Activated naive CD8-positive, alpha-beta T cell treated with anti-CD3 and anti-CD28 coated beads for 36 hours (primary cell): ENCODE results near the gene NUP42. TPM values are rescaled to one million over a fixed set of nuclear protein-coding genes. Genes with fewer than 3 reads are reported as not detected.
"Not testable (repeated sequence)": the region's sequence is repeated elsewhere in the genome, so short reads cannot be mapped to it uniquely, and the experiment has no call there.

Experiments
- DNase-seq: peaks from one replicate; pipeline ENCODE4 v3.0.0; 2021
- H3K27ac Mint-ChIP-seq: one replicate; pipeline ENCODE4 v1.8.0; 2022; ENCODE audit warnings: mild to moderate bottlenecking, moderate library complexity, mixed read lengths
- H3K27me3 Mint-ChIP-seq: one replicate; pipeline ENCODE4 v1.8.0; 2022; ENCODE audit warnings: mild to moderate bottlenecking, mixed read lengths
- H3K36me3 Mint-ChIP-seq: one replicate; pipeline ENCODE4 v1.8.0; 2021; ENCODE audit warnings: mild to moderate bottlenecking, mixed read lengths
- H3K4me1 Mint-ChIP-seq: one replicate; pipeline ENCODE4 v1.8.0; 2021; ENCODE audit warnings: mixed read lengths
- H3K4me3 Mint-ChIP-seq: one replicate; pipeline ENCODE4 v1.8.0; 2022; ENCODE audit warnings: mild to moderate bottlenecking, moderate library complexity, mixed read lengths
- H3K9me3 Mint-ChIP-seq: one replicate; pipeline ENCODE4 v1.8.0; 2022; ENCODE audit warnings: mixed read lengths
- total RNA-seq, 2 experiments: library from RNA; stranded (reverse); gene quantifications; one replicate each; pipeline ENCODE4 v1.2.3, GENCODE V29; 2021

NUP42 gene
- total RNA-seq, 2 experiments from 2014 or later = 43.2 to 48.2 TPM

- no peak overlapping the region for H3K27ac Mint-ChIP-seq
- no peaks in the 10 kb centered on the region for H3K9me3 Mint-ChIP-seq
- peaks cover 30% of the 10 kb centered on the region for H3K4me1 Mint-ChIP-seq
- peaks cover 40% of the 10 kb centered on the region for H3K36me3 Mint-ChIP-seq
- H3K27me3 Mint-ChIP-seq = no peaks in the 10 kb centered on the region
- no peak for DNase-seq
- peak overlapping the region; percentile 4 for H3K4me3 Mint-ChIP-seq
Observed at GRCh38 chr7:23184709-23185359, 3.0 kb downstream of the NUP42 start.

- H3K4me1 Mint-ChIP-seq = peaks cover 25% of the 10 kb centered on the region
- no peaks in the 10 kb centered on the region for H3K27me3 Mint-ChIP-seq
- peaks cover 43% of the 10 kb centered on the region for H3K36me3 Mint-ChIP-seq
- H3K27ac Mint-ChIP-seq = no peak overlapping the region
- H3K4me3 Mint-ChIP-seq = no peak overlapping the region
- H3K9me3 Mint-ChIP-seq = no peaks in the 10 kb centered on the region
- DNase-seq = no peak
Observed at GRCh38 chr7:23185980-23186379, 4.1 kb downstream of the NUP42 start.

DNA sequence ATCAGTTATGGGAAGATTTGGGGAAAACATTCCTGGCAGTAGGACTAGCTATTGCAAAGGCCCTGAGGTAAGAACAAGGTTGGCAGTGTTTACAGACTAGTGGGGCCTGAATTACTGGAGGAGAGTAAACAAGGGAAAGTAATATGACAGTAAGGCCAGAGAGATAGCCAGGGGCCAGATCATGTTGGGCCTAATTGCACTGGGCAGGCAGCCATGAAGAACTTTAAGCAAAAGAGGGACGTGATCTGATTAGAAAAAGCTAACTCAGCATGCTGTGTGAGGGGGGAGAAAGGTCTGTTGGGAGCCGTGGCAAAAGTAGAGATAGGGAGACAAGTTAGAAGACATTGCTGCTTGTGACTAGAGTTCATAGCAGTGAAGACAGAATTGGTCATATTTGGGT, 9.2 kb downstream of the NUP42 start:
- H3K27ac Mint-ChIP-seq = no peak overlapping the region
- H3K9me3 Mint-ChIP-seq = no peaks in the 10 kb centered on the region

GRCh38 chr7:23193650-23194227, 11.9 kb downstream of the NUP42 start:
- H3K9me3 Mint-ChIP-seq, DNase-seq, H3K4me3 Mint-ChIP-seq, H3K4me1 Mint-ChIP-seq, H3K27me3 Mint-ChIP-seq, H3K27ac Mint-ChIP-seq: not testable (repeated sequence)
- H3K36me3 Mint-ChIP-seq = peaks cover 36% of the 10 kb centered on the region

More for the DNA sequence above, 9.2 kb downstream of the NUP42 start:
- DNase-seq = no peak
- Mint-ChIP-seq H3K4me3 (no peak overlapping the region), H3K27me3 (no peaks in the 10 kb centered on the region), H3K36me3 (peaks cover 31% of the 10 kb centered on the region), H3K4me1 (peaks cover 4% of the 10 kb centered on the region)

- no peak overlapping the region for H3K27ac Mint-ChIP-seq
- no peaks in the 10 kb centered on the region for H3K4me1 Mint-ChIP-seq
- H3K9me3 Mint-ChIP-seq = no peaks in the 10 kb centered on the region
- no peak overlapping the region for H3K4me3 Mint-ChIP-seq
- DNase-seq = no peak
- H3K36me3 Mint-ChIP-seq = peaks cover 35% of the 10 kb centered on the region
- no peaks in the 10 kb centered on the region for H3K27me3 Mint-ChIP-seq
Observed at GRCh38 chr7:23196306-23196705, 14.5 kb downstream of the NUP42 start.

DNA sequence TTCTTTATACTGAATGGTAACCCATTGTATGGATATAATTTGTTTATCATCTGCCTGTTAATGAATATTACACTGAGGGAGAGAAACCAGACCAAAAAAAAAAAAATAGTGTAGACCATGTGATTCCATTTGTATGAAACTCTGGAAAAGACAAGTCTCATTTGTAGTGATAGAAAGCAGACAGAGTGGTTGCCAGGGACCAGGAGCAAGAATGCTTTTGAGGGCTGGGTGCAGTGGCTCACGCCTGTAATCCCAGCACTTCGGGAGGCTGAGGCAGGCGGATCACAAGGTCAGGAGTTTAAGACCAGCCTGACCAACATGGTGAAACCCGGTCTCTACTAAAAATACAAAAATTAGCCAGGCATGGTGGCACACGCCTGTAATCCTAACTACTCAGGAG, 15.9 kb downstream of the NUP42 start:
- not testable (repeated sequence) for H3K4me3 Mint-ChIP-seq, H3K9me3 Mint-ChIP-seq, H3K27me3 Mint-ChIP-seq, DNase-seq, H3K4me1 Mint-ChIP-seq
- Mint-ChIP-seq H3K27ac (peak overlapping the region; percentile 17), H3K36me3 (peaks cover 35% of the 10 kb centered on the region)

GRCh38 chr7:23200331-23200730, 18.5 kb downstream of the NUP42 start:
- peaks cover 3% of the 10 kb centered on the region for H3K4me1 Mint-ChIP-seq
- no peak overlapping the region for H3K4me3 Mint-ChIP-seq
- peaks cover 46% of the 10 kb centered on the region for H3K36me3 Mint-ChIP-seq
- DNase-seq = no peak
- H3K27ac Mint-ChIP-seq = no peak overlapping the region
- peaks cover 9% of the 10 kb centered on the region for H3K27me3 Mint-ChIP-seq
- peaks cover 3% of the 10 kb centered on the region for H3K9me3 Mint-ChIP-seq

DNA sequence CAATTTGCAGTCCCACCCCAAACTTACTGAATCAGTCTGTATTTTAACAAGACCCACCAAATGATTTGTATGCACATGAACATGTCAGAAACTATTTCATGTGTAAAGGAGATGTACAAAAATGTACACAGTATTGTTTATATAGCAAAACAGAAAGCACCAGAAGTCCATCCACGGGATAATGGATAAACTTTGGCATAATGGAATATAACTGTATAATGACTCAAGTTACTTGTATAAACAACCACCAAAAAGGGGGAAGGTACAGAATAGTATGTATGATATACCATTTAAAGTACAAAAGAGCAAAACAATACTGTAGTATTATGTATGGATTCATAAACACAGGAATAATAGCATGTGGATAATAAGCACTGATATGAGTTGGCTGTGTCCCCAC, 22.4 kb downstream of the NUP42 start:
- H3K4me1 Mint-ChIP-seq = peaks cover 6% of the 10 kb centered on the region
- DNase-seq = no peak
- peaks cover 28% of the 10 kb centered on the region for H3K27me3 Mint-ChIP-seq
- H3K36me3 Mint-ChIP-seq = peaks cover 33% of the 10 kb centered on the region
- H3K4me3 Mint-ChIP-seq = no peak overlapping the region
- peaks cover 3% of the 10 kb centered on the region for H3K9me3 Mint-ChIP-seq
- H3K27ac Mint-ChIP-seq = no peak overlapping the region

- Mint-ChIP-seq H3K9me3 (peaks cover 3% of the 10 kb centered on the region), H3K36me3 (peaks cover 27% of the 10 kb centered on the region), H3K4me1 (peaks cover 6% of the 10 kb centered on the region), H3K27me3 (peaks cover 28% of the 10 kb centered on the region), H3K4me3 (no peak overlapping the region), H3K27ac (peak overlapping the region; percentile 26)
- DNase-seq = no peak
Observed at GRCh38 chr7:23205577-23205908, 23.7 kb downstream of the NUP42 start.

DNA sequence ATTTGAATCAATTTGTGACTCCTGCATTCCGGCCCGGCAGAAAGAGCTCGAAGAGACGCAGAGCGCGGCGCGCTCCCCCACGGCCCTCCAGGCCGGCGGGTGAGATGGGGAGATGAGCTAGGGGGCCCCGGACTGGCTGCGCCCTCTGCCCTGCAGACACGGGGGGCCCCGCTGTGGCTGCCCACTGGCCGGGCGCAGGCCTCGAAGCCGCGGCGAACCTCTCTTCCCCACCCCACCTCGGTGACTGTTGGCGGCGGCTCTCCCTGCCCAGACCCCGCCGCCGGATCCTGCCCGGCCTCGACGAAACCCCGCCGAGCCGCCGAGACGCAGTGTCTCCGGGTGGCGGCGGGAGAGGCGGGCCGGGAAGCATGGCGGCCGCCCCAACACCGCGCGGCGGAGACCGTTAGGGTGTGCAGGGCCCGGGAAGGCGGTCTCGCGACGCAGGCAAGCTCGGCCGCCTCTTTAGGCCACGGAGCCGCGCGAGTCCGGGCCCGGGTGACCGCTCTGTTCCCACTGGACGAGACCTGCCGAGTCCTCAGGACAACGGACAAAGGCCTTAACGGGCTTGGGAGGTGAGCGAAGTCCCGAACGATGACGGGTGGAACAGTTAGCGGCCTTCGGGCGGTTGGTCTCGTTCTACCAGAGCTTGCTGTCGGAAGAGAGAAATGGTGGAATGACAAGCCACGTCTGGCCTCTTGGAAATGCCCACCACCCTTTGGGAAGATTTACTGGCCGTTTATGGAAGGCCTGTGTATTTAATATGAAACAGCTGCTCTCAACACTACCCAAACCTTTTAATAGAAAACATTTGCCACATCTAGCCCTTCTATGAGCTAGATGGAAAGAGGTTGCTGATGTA, 24.3 kb downstream of the NUP42 start:
- Mint-ChIP-seq H3K27me3 (peaks cover 28% of the 10 kb centered on the region), H3K4me3 (peak overlapping the region; percentile 55), H3K27ac (peak overlapping the region; percentile 64), H3K9me3 (peaks cover 3% of the 10 kb centered on the region), H3K4me1 (peaks cover 6% of the 10 kb centered on the region), H3K36me3 (peaks cover 25% of the 10 kb centered on the region)
- DNase-seq = peak; percentile 34

- Mint-ChIP-seq H3K27me3 (peaks cover 28% of the 10 kb centered on the region), H3K27ac (peak overlapping the region; percentile 64), H3K9me3 (peaks cover 3% of the 10 kb centered on the region), H3K4me3 (peak overlapping the region; percentile 55), H3K36me3 (peaks cover 23% of the 10 kb centered on the region), H3K4me1 (peaks cover 6% of the 10 kb centered on the region)
- DNase-seq = no peak
Observed at GRCh38 chr7:23207021-23207420, 25.2 kb downstream of the NUP42 start.

- peaks cover 20% of the 10 kb centered on the region for H3K36me3 Mint-ChIP-seq
- peaks cover 28% of the 10 kb centered on the region for H3K27me3 Mint-ChIP-seq
- no peak for DNase-seq
- peaks cover 6% of the 10 kb centered on the region for H3K4me1 Mint-ChIP-seq
- no peak overlapping the region for H3K4me3 Mint-ChIP-seq
- H3K27ac Mint-ChIP-seq = no peak overlapping the region
- peaks cover 3% of the 10 kb centered on the region for H3K9me3 Mint-ChIP-seq
Observed at GRCh38 chr7:23207884-23208283, 26.0 kb downstream of the NUP42 start.

DNA sequence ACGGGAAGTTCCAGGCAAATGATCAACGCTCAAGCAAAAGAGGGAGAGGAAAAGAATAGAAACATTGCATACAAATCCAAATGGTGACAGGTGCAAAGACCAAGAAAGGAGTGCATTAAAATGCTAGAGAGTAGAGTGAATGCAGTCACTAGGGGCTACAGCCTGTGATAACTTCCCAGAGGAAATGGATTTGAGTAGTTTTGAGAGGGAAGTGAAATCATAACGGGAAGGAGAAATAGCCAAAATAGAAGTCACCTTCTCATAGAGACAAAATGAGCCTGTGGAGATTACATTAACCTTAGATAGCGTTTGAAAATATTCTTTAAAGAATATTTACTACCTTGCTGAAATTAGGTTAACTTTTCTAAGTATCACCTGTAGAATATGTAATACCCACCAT, 26.5 kb downstream of the NUP42 start:
- no peak for DNase-seq
- Mint-ChIP-seq H3K9me3 (peaks cover 3% of the 10 kb centered on the region), H3K27me3 (peaks cover 28% of the 10 kb centered on the region), H3K36me3 (peaks cover 20% of the 10 kb centered on the region), H3K4me1 (peaks cover 6% of the 10 kb centered on the region), H3K27ac (no peak overlapping the region), H3K4me3 (no peak overlapping the region)

- no peak for DNase-seq
- Mint-ChIP-seq H3K27ac (no peak overlapping the region), H3K27me3 (peaks cover 17% of the 10 kb centered on the region), H3K9me3 (no peaks in the 10 kb centered on the region), H3K4me3 (no peak overlapping the region), H3K36me3 (peaks cover 3% of the 10 kb centered on the region), H3K4me1 (peaks cover 1% of the 10 kb centered on the region)
Observed at GRCh38 chr7:23210506-23210905, 28.7 kb downstream of the NUP42 start.

DNA sequence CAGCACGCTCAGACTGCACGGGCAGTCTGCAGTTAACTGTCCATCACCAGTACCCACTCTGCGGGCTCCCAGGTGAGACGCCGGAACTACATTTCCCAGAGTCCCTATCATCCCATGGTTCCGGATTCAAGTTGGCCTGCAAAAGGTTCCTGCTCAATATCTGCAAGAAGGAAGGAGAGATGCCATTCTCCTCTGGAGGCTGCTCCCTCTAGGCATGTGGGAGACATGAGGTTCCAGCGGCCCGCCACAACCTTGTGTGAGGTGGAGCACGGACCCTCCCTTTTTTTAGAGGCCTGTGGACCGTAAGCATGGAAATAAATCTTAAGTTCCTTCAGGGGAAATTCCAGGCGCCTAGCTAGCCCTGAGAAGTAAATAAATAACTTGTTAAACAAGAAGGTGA, 29.7 kb downstream of the NUP42 start:
- Mint-ChIP-seq H3K9me3 (no peaks in the 10 kb centered on the region), H3K4me1 (no peaks in the 10 kb centered on the region), H3K36me3 (no peaks in the 10 kb centered on the region), H3K27me3 (peaks cover 12% of the 10 kb centered on the region), H3K27ac (no peak overlapping the region), H3K4me3 (no peak overlapping the region)
- DNase-seq = no peak
